Mesendoderm (in vitro differentiated cells): ENCODE measurements around the gene ADCY9.

ENCODE experiments used
- DNase-seq: peaks from one replicate; pipeline ENCODE4 v3.0.0; 2013
- H2AK5ac ChIP-seq: 2 replicates; pipeline ENCODE4 v1.6.1; 2013; ENCODE audit warnings: low read length, inconsistent platforms
- H2BK120ac ChIP-seq: 2 replicates; pipeline ENCODE4 v1.6.1; 2013; ENCODE audit warnings: low read depth, mild to moderate bottlenecking, low read length, moderate library complexity, mixed read lengths
- H2BK15ac ChIP-seq: replicated peaks from 2 replicates; pipeline ENCODE4 v1.6.1; 2013; ENCODE audit warnings: low read depth, mild to moderate bottlenecking, moderate library complexity
- H2BK5ac ChIP-seq: 2 replicates; pipeline ENCODE4 v1.6.1; 2013; ENCODE audit warnings: low read length, inconsistent platforms
- H3K18ac ChIP-seq: 2 replicates; pipeline ENCODE4 v1.6.1; 2013; ENCODE audit warnings: mild to moderate bottlenecking, low read length, mixed read lengths
- H3K23ac ChIP-seq: one replicate; pipeline ENCODE4 v1.6.1; 2013; ENCODE audit warnings: low read length
- H3K27ac ChIP-seq: 2 replicates; pipeline ENCODE4 v1.5.1; 2013; ENCODE audit warnings: low read depth, mild to moderate bottlenecking, inconsistent platforms, low read length, moderate library complexity
- H3K27me3 ChIP-seq: 2 replicates; pipeline ENCODE4 v1.6.1; 2013; ENCODE audit warnings: low read length, control low read depth, mild to moderate bottlenecking, inconsistent platforms; ENCODE audit not compliant: insufficient read depth, poor library complexity
- H3K36me3 ChIP-seq: 2 replicates; pipeline ENCODE4 v1.6.1; 2013; ENCODE audit warnings: low read length, inconsistent platforms; ENCODE audit not compliant: control insufficient read depth, insufficient read depth
- H3K4ac ChIP-seq: one replicate; pipeline ENCODE4 v1.6.1; 2013; ENCODE audit warnings: low read depth, mild to moderate bottlenecking, low read length, moderate library complexity
- H3K4me1 ChIP-seq: 2 replicates; pipeline ENCODE4 v1.6.1; 2013; ENCODE audit warnings: low read depth, low read length, inconsistent platforms; ENCODE audit not compliant: control insufficient read depth
- H3K4me2 ChIP-seq: 2 replicates; pipeline ENCODE4 v1.6.1; 2013; ENCODE audit warnings: low read length
- H3K4me3 ChIP-seq: 2 replicates; pipeline ENCODE4 v1.5.1; 2013; ENCODE audit warnings: mild to moderate bottlenecking, low read length
- H3K56ac ChIP-seq: one replicate; pipeline ENCODE4 v1.6.1; 2013; ENCODE audit warnings: low read length
- H3K79me1 ChIP-seq: 2 replicates; pipeline ENCODE4 v1.6.1; 2013; ENCODE audit warnings: low read length, inconsistent platforms
- H3K79me2 ChIP-seq: 2 replicates; pipeline ENCODE4 v1.6.1; 2013; ENCODE audit warnings: mild to moderate bottlenecking, low read length; ENCODE audit not compliant: control insufficient read depth, insufficient read depth
- H3K9ac ChIP-seq: 2 replicates; pipeline ENCODE4 v1.6.1; 2013; ENCODE audit warnings: low read length, inconsistent platforms
- H4K5ac ChIP-seq: one replicate; pipeline ENCODE4 v1.6.1; 2013; ENCODE audit warnings: low read length
- H4K8ac ChIP-seq: one replicate; pipeline ENCODE4 v1.6.1; 2013; ENCODE audit warnings: low read depth, mild to moderate bottlenecking, control low read depth, low read length, moderate library complexity
- WGBS: extraction: QIAGEN DNeasy Blood & Tissue Kit; methylation state at CpG from one replicate; pipeline ENCODE4 v1.1.7; 2013; ENCODE audit warnings: low lambda C conversion rate, missing lambda C conversion rate; ENCODE audit not compliant: insufficient coverage; ENCODE audit errors: extremely low coverage; 5-methylcytosine and 5-hydroxymethylcytosine counted together

Gene ADCY9

DNA sequence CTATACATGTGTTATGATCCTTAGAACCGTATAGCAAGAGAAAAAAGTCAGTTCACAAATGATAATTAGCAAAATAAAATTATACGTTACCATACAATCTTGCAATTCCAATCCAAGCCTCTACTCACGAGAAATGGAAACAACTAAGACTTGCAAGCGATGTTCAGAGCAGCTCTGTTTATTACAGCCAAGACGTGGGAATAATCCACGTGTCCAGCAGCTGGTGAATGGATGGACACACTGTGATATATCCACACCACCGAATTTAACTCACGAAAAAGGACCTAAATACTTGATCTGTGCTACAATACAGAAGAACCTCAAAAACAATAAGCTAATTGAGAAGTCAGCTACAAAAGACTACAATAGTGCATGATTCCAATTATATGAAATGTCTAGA lies 88.1 kb downstream of the ADCY9 start:
- no peak overlapping the region for H2BK5ac ChIP-seq
- no peaks in the 10 kb centered on the region for H3K36me3 ChIP-seq
- no peak overlapping the region for H3K18ac ChIP-seq
- H3K27ac ChIP-seq, result no peak overlapping the region
- H3K4ac ChIP-seq, result no peak overlapping the region
- no CpG with 5 or more reads among the region's 8 CpGs for WGBS
- no peak overlapping the region for H3K56ac ChIP-seq
- no peaks in the 10 kb centered on the region for H3K27me3 ChIP-seq
- H3K4me2 ChIP-seq, result no peak overlapping the region
- no peak overlapping the region for H2BK15ac ChIP-seq
- no peak overlapping the region for H2BK120ac ChIP-seq
- no peak overlapping the region for H3K4me3 ChIP-seq
- DNase-seq, result no peak
- no peaks in the 10 kb centered on the region for H3K79me1 ChIP-seq
- H3K79me2 ChIP-seq, result no peaks in the 10 kb centered on the region
- H2AK5ac ChIP-seq, result no peak overlapping the region
- no peaks in the 10 kb centered on the region for H3K4me1 ChIP-seq
- H3K9ac ChIP-seq, result no peak overlapping the region
- no peak overlapping the region for H4K8ac ChIP-seq
- no peak overlapping the region for H4K5ac ChIP-seq
- no peak overlapping the region for H3K23ac ChIP-seq

DNA sequence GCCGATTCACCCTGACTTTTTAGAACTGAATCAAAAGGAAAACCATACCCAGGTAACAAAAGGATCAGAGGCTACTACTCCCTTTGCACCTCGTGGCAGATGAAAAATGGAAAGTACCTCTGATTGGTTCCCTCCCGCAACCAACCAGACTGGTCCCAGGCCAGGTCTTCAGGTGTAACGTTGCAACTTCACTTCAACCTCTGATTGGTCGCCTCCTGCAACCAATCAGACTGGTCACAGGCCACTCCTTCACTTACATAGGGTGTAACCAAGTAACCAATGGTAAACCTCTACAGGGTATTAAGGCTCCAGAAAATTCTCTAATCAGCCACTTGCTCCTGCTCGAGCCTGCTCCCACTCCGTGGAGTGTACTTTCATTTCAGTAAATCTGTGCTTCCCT lies 89.4 kb downstream of the ADCY9 start:
- Histone ChIP-seq H2BK15ac (no peak overlapping the region), H2BK120ac (no peak overlapping the region), H3K9ac (no peak overlapping the region), H3K4me3 (no peak overlapping the region), H3K36me3 (no peaks in the 10 kb centered on the region), H3K4ac (no peak overlapping the region), H3K18ac (no peak overlapping the region), H3K23ac (no peak overlapping the region), H3K79me1 (no peaks in the 10 kb centered on the region), H3K4me1 (no peaks in the 10 kb centered on the region), H3K79me2 (no peaks in the 10 kb centered on the region), H2AK5ac (no peak overlapping the region), H3K56ac (no peak overlapping the region), H4K8ac (no peak overlapping the region), H3K27ac (no peak overlapping the region), H2BK5ac (no peak overlapping the region), H4K5ac (no peak overlapping the region), H3K27me3 (no peaks in the 10 kb centered on the region), H3K4me2 (no peak overlapping the region)
- no CpG with 5 or more reads among the region's 7 CpGs for WGBS
- DNase-seq, result no peak

- H3K4ac ChIP-seq, result no peak overlapping the region
- WGBS, result no CpG with 5 or more reads among the region's 14 CpGs
- no peak overlapping the region for H3K9ac ChIP-seq
- no peak overlapping the region for H3K56ac ChIP-seq
- H3K4me1 ChIP-seq, result peaks cover 7% of the 10 kb centered on the region
- H3K79me2 ChIP-seq, result no peaks in the 10 kb centered on the region
- H3K23ac ChIP-seq, result no peak overlapping the region
- no peak overlapping the region for H2BK120ac ChIP-seq
- no peak overlapping the region for H2AK5ac ChIP-seq
- H3K18ac ChIP-seq, result no peak overlapping the region
- no peak overlapping the region for H2BK15ac ChIP-seq
- H3K27me3 ChIP-seq, result no peaks in the 10 kb centered on the region
- no peak overlapping the region for H3K27ac ChIP-seq
- H3K4me3 ChIP-seq, result no peak overlapping the region
- no peak for DNase-seq
- H4K5ac ChIP-seq, result no peak overlapping the region
- no peak overlapping the region for H2BK5ac ChIP-seq
- no peaks in the 10 kb centered on the region for H3K36me3 ChIP-seq
- H3K4me2 ChIP-seq, result no peak overlapping the region
- H4K8ac ChIP-seq, result no peak overlapping the region
- no peaks in the 10 kb centered on the region for H3K79me1 ChIP-seq
These were observed 90.8 kb downstream of the ADCY9 start for GRCh38 chr16:4025428-4025827.

GRCh38 chr16:4021916-4022315 lies 94.3 kb downstream of the ADCY9 start:
- no peak overlapping the region for H3K4ac ChIP-seq
- H2BK5ac ChIP-seq, result no peak overlapping the region
- WGBS, result no CpG with 5 or more reads among the region's 2 CpGs

DNA sequence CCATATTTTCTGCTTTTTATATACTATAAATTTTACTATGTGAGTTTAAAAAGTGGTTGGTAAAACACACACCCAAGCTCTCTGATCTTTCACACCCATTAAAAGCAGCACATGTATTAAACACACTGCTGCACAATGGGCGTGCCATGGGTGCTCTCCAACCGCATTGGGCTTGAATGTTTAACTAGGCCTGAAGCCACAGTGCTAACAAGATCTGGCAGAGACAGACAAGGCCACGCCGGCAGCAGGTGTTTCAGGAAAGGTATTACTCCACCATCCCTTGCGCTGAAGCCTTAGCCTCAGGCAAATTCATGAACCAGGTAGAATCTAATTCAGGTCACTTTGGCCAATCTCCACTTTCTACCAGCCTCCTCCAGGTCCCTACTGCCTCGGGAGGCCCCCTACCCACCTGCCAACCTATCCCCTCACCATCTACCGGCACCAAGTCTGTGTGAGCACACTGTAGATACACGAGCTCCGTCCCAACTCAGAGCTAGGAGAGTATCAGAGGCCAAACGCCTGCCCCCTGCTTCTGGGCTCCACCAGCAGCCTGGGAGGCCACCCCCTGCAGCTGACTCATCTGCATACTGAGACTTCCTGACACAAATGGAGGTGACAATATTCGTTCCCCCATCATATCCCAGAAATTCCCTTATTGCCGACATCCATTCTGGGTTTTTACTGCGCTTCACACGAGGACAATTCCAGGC lies 95.0 kb downstream of the ADCY9 start:
- no peak overlapping the region for H3K18ac ChIP-seq
- H3K23ac ChIP-seq, result no peak overlapping the region
- no peak overlapping the region for H3K4me2 ChIP-seq
- no peaks in the 10 kb centered on the region for H3K79me1 ChIP-seq
- no peaks in the 10 kb centered on the region for H3K27me3 ChIP-seq
- no peak overlapping the region for H3K56ac ChIP-seq
- H2AK5ac ChIP-seq, result no peak overlapping the region
- H2BK15ac ChIP-seq, result no peak overlapping the region
- H2BK5ac ChIP-seq, result no peak overlapping the region
- DNase-seq, result no peak
- H3K4me3 ChIP-seq, result no peak overlapping the region
- no peak overlapping the region for H2BK120ac ChIP-seq
- WGBS, result no CpG with 5 or more reads among the region's 14 CpGs
- no peak overlapping the region for H3K4ac ChIP-seq
- no peak overlapping the region for H4K8ac ChIP-seq
- peaks cover 7% of the 10 kb centered on the region for H3K4me1 ChIP-seq
- no peak overlapping the region for H4K5ac ChIP-seq
- no peaks in the 10 kb centered on the region for H3K79me2 ChIP-seq
- H3K27ac ChIP-seq, result no peak overlapping the region
- no peaks in the 10 kb centered on the region for H3K36me3 ChIP-seq
- no peak overlapping the region for H3K9ac ChIP-seq

More at GRCh38 chr16:4021916-4022315, 94.3 kb downstream of the ADCY9 start:
- H3K23ac ChIP-seq, result no peak overlapping the region
- no peak overlapping the region for H2BK15ac ChIP-seq
- no peak overlapping the region for H4K8ac ChIP-seq
- H3K36me3 ChIP-seq, result no peaks in the 10 kb centered on the region
- H2BK120ac ChIP-seq, result no peak overlapping the region
- H4K5ac ChIP-seq, result no peak overlapping the region
- no peaks in the 10 kb centered on the region for H3K79me1 ChIP-seq
- no peak overlapping the region for H3K4me3 ChIP-seq
- DNase-seq, result no peak
- no peaks in the 10 kb centered on the region for H3K27me3 ChIP-seq
- no peak overlapping the region for H2AK5ac ChIP-seq
- H3K18ac ChIP-seq, result no peak overlapping the region
- no peak overlapping the region for H3K4me2 ChIP-seq
- no peak overlapping the region for H3K9ac ChIP-seq
- no peak overlapping the region for H3K56ac ChIP-seq
- H3K4me1 ChIP-seq, result peaks cover 7% of the 10 kb centered on the region
- no peaks in the 10 kb centered on the region for H3K79me2 ChIP-seq
- no peak overlapping the region for H3K27ac ChIP-seq

- Histone ChIP-seq H3K4me1 (peaks cover 7% of the 10 kb centered on the region), H2AK5ac (no peak overlapping the region), H3K4me3 (no peak overlapping the region), H3K79me2 (no peaks in the 10 kb centered on the region), H2BK15ac (no peak overlapping the region), H4K8ac (no peak overlapping the region), H3K9ac (no peak overlapping the region), H3K23ac (no peak overlapping the region), H3K79me1 (no peaks in the 10 kb centered on the region), H3K18ac (no peak overlapping the region), H2BK120ac (no peak overlapping the region), H3K27ac (no peak overlapping the region), H4K5ac (no peak overlapping the region), H3K56ac (no peak overlapping the region), H3K4ac (no peak overlapping the region), H3K36me3 (no peaks in the 10 kb centered on the region), H3K27me3 (no peaks in the 10 kb centered on the region), H3K4me2 (no peak overlapping the region), H2BK5ac (no peak overlapping the region)
- WGBS, result no CpG with 5 or more reads among the region's 5 CpGs
- DNase-seq, result no peak
These were observed 96.9 kb downstream of the ADCY9 start for GRCh38 chr16:4019371-4019791.
